IMR-90 (cell line): Measurements from ENCODE around the gene POU3F2. TPM values are rescaled to one million over a fixed set of nuclear protein-coding genes. Genes with fewer than 3 reads are reported as not detected.

Experiments used
- ATAC-seq: fragments of 200-7000 bp; cut with Tn5 transposase; 2 replicates; pipeline ENCODE4 v1.9.1; 2020; ENCODE audit warnings: low read depth, mild to moderate bottlenecking, moderate library complexity
- BruUV-seq: library from RNA; stranded (reverse); fragments of 400-500 nt; replicated peaks from 2 replicates; lab custom pipeline; 2021; lab: Mats Ljungman, UMichigan
- CTCF ChIA-PET: fragments of 300-600 bp; formaldehyde crosslinking; extraction: SDS; loops from one replicate; lab custom pipeline; 2021; ENCODE audit warnings: antibody characterized with exemption; lab: Yijun Ruan, JAX
- POLR2A ChIA-PET: fragments of 300-600 bp; sonication (Branson Sonifier 250); formaldehyde crosslinking; loops from one replicate; lab custom pipeline; 2022; ENCODE audit warnings: antibody characterized with exemption; ENCODE audit not compliant: unreplicated experiment; lab: Charles Lee
- DNase-seq: peaks from one replicate; pipeline ENCODE4 v3.0.0; 2013
- H2AFZ ChIP-seq: replicated peaks from 2 replicates; pipeline ENCODE3; 2013; ENCODE audit warnings: low read length, mild to moderate bottlenecking; ENCODE audit not compliant: poor library complexity
- H2AK5ac ChIP-seq: 2 replicates; pipeline ENCODE4 v1.6.1; 2013; ENCODE audit warnings: low read depth, low read length, inconsistent platforms
- H2AK9ac ChIP-seq: replicated peaks from 2 replicates; pipeline ENCODE3; 2013; ENCODE audit warnings: mild to moderate bottlenecking, low read depth, low read length, moderate library complexity; ENCODE audit not compliant: poor library complexity
- H2BK120ac ChIP-seq: 2 replicates; pipeline ENCODE4 v1.6.1; 2013; ENCODE audit warnings: low read depth, low read length, inconsistent platforms
- H2BK15ac ChIP-seq: 3 replicates; pipeline ENCODE4 v1.6.1; 2013; ENCODE audit warnings: low read depth, low read length, inconsistent platforms
- H2BK20ac ChIP-seq: 2 replicates; pipeline ENCODE4 v1.6.1; 2013; ENCODE audit warnings: low read depth, mild to moderate bottlenecking, inconsistent platforms, low read length, moderate library complexity
- H2BK5ac ChIP-seq: 2 replicates; pipeline ENCODE4 v1.6.1; 2013; ENCODE audit warnings: mild to moderate bottlenecking, low read depth, low read length, inconsistent platforms; ENCODE audit not compliant: poor library complexity, severe bottlenecking
- H3K14ac ChIP-seq: replicated peaks from 2 replicates; pipeline ENCODE4 v1.6.1; 2013; ENCODE audit warnings: low read depth, low read length, inconsistent platforms
- H3K18ac ChIP-seq: 2 replicates; pipeline ENCODE4 v1.6.1; 2013; ENCODE audit warnings: low read depth, low read length, control low read depth
- H3K23ac ChIP-seq: 2 replicates; pipeline ENCODE4 v1.6.1; 2013; ENCODE audit warnings: low read depth, low read length, inconsistent platforms
- H3K27ac ChIP-seq: 2 replicates; pipeline ENCODE4 v1.5.1; 2013; ENCODE audit warnings: mild to moderate bottlenecking, control low read depth, low read length; ENCODE audit not compliant: insufficient read depth
- H3K27me3 ChIP-seq: 2 replicates; pipeline ENCODE4 v1.6.1; 2013; ENCODE audit warnings: low read length; ENCODE audit not compliant: control insufficient read depth, insufficient read depth
- H3K36me3 ChIP-seq: 2 replicates; pipeline ENCODE4 v1.6.1; 2013; ENCODE audit warnings: low read length, mixed read lengths; ENCODE audit not compliant: control insufficient read depth, insufficient read depth
- H3K4ac ChIP-seq: 2 replicates; pipeline ENCODE4 v1.6.1; 2013; ENCODE audit warnings: low read depth, low read length, inconsistent platforms
- H3K4me1 ChIP-seq: 2 replicates; pipeline ENCODE4 v1.6.1; 2013; ENCODE audit warnings: low read length, mixed read lengths; ENCODE audit not compliant: control insufficient read depth, insufficient read depth
- H3K4me2 ChIP-seq: 2 replicates; pipeline ENCODE4 v1.6.1; 2013; ENCODE audit warnings: low read depth, mild to moderate bottlenecking, control low read depth, low read length, moderate library complexity
- H3K4me3 ChIP-seq: 2 replicates; pipeline ENCODE4 v1.5.1; 2013; ENCODE audit warnings: low read depth, mild to moderate bottlenecking, control low read depth, low read length, moderate library complexity; ENCODE audit not compliant: insufficient read depth
- H3K56ac ChIP-seq: 2 replicates; pipeline ENCODE4 v1.6.1; 2013; ENCODE audit warnings: low read length, inconsistent platforms; ENCODE audit not compliant: insufficient read depth; ENCODE audit errors: extremely low read depth
- H3K79me1 ChIP-seq, 2 experiments: 2 replicates each; pipeline ENCODE4 v1.6.1; 2013; ENCODE audit warnings: low read length in 2 of 2, inconsistent platforms in 1 of 2, low read depth in 1 of 2
- H3K9ac ChIP-seq: 2 replicates; pipeline ENCODE4 v1.6.1; 2013; ENCODE audit warnings: low read depth, low read length, control low read depth
- H3K9me1 ChIP-seq: 2 replicates; pipeline ENCODE4 v1.6.1; 2013; ENCODE audit warnings: low read length, inconsistent platforms; ENCODE audit not compliant: insufficient read depth
- H3K9me3 ChIP-seq: 2 replicates; pipeline ENCODE4 v1.6.1; 2013; ENCODE audit warnings: low read length; ENCODE audit not compliant: control insufficient read depth, insufficient read depth
- H4K20me1 ChIP-seq: 2 replicates; pipeline ENCODE4 v1.6.1; 2013; ENCODE audit warnings: low read length, inconsistent platforms; ENCODE audit not compliant: insufficient read depth
- H4K5ac ChIP-seq: 2 replicates; pipeline ENCODE4 v1.6.1; 2013; ENCODE audit warnings: mild to moderate bottlenecking, low read depth, low read length, control low read depth
- H4K8ac ChIP-seq, 2 experiments: 2 replicates each; pipeline ENCODE4 v1.6.1; 2013; ENCODE audit warnings: low read depth in 2 of 2, low read length in 2 of 2, control low read depth in 1 of 2, inconsistent platforms in 1 of 2
- H4K91ac ChIP-seq: 2 replicates; pipeline ENCODE4 v1.6.1; 2013; ENCODE audit warnings: low read depth, low read length, inconsistent platforms; ENCODE audit not compliant: insufficient read depth
- BHLHE40 ChIP-seq: fragments of 150-350 bp; IDR thresholded peaks from 2 replicates; pipeline ENCODE4 v1.6.1; 2016; ENCODE audit warnings: mild to moderate bottlenecking, low read depth, low read length
- CTCF ChIP-seq: conservative IDR thresholded peaks from 2 replicates; pipeline ENCODE4 v1.5.1; 2012; ENCODE audit warnings: mild to moderate bottlenecking, low read depth, low read length, improper control_type of control experiment
- ELK1 ChIP-seq: fragments of 150-350 bp; IDR thresholded peaks from 2 replicates; pipeline ENCODE4 v1.6.1; 2016; ENCODE audit warnings: low read depth, mild to moderate bottlenecking, low read length, moderate library complexity, borderline replicate concordance
- FOS ChIP-seq: fragments of 150-350 bp; IDR thresholded peaks from 2 replicates; pipeline ENCODE4 v1.6.1; 2016; ENCODE audit warnings: low read depth, low read length
- MAFK ChIP-seq: IDR thresholded peaks from 2 replicates; pipeline ENCODE4 v1.6.1; 2012; ENCODE audit warnings: low read depth, low read length, improper control_type of control experiment
- MAZ ChIP-seq: IDR thresholded peaks from 2 replicates; pipeline ENCODE4 v1.6.1; 2012; ENCODE audit warnings: low read depth, mild to moderate bottlenecking, low read length, improper control_type of control experiment, moderate library complexity, borderline replicate concordance
- MXI1 ChIP-seq: IDR thresholded peaks from 2 replicates; pipeline ENCODE4 v1.6.1; 2012; ENCODE audit warnings: low read depth, mild to moderate bottlenecking, low read length, moderate library complexity, borderline replicate concordance
- NFE2L2 ChIP-seq: fragments of 150-350 bp; IDR thresholded peaks from 2 replicates; pipeline ENCODE4 v1.6.1; 2016; ENCODE audit warnings: low read depth, mild to moderate bottlenecking, low read length
- RAD21 ChIP-seq: IDR thresholded peaks from 2 replicates; pipeline ENCODE4 v1.6.1; 2012; ENCODE audit warnings: low read length, improper control_type of control experiment
- RCOR1 ChIP-seq: IDR thresholded peaks from 2 replicates; pipeline ENCODE4 v1.6.1; 2012; ENCODE audit warnings: mild to moderate bottlenecking, low read length, improper control_type of control experiment; ENCODE audit not compliant: insufficient replicate concordance
- RFX5 ChIP-seq: IDR thresholded peaks from 2 replicates; pipeline ENCODE4 v1.8.0; 2012; ENCODE audit warnings: low read depth, mild to moderate bottlenecking, low read length, moderate library complexity
- SMC3 ChIP-seq: fragments of 150-350 bp; IDR thresholded peaks from 2 replicates; pipeline ENCODE4 v1.6.1; 2016; ENCODE audit warnings: low read depth, mild to moderate bottlenecking, antibody characterized with exemption, low read length, moderate library complexity
- WGBS, 2 experiments: methylation state at CpG; one replicate each; pipeline versions ENCODE4 v1.1.5 to v1.1.7; 2013; ENCODE audit warnings: missing lambda C conversion rate in 2 of 2; ENCODE audit not compliant: insufficient read length in 1 of 2; ENCODE audit errors: extremely low coverage in 2 of 2; 5-methylcytosine and 5-hydroxymethylcytosine counted together
- dilution Hi-C: fragments of 300-500 bp; cut with HindIII; formaldehyde crosslinking; loops from one replicate; pipeline ENCODE4 v1.14.3; 2018; ENCODE audit warnings: low sequenced_read_pairs; ENCODE audit not compliant: unreplicated experiment
- in situ Hi-C: fragments of 300-500 bp; cut with MboI; formaldehyde crosslinking; loops from 3 replicates; pipeline ENCODE4 v1.14.3; 2019; ENCODE audit warnings: low sequenced_read_pairs, inconsistent platforms, mixed read lengths
- intact Hi-C: fragments of 100-400 bp; cut with micrococcal nuclease; formaldehyde crosslinking; loops from 2 replicates; pipeline ENCODE4 v1.10.0; 2022
- polyA plus RNA-seq, 3 experiments: library from polyadenylated mRNA; depleted of rRNA; stranded (reverse); fragments of >200 nt; gene quantifications; 2 replicates each; pipeline ENCODE4 v1.2.3, GENCODE V29; 2012; ENCODE audit warnings: low replicate concordance in 1 of 3
- total RNA-seq: library from RNA; depleted of rRNA; stranded (reverse); fragments of >200 nt; gene quantifications from 2 replicates; pipeline ENCODE4 v1.2.3, GENCODE V29; 2012

Gene POU3F2
- total and polyA plus RNA-seq, 2 of the 4 experiments (the other 2 are of a cell fraction), result not detected

- Histone ChIP-seq H3K27ac (no peak overlapping the region), H4K91ac (no peak overlapping the region), H4K5ac (no peak overlapping the region), H3K27me3 (peaks cover 87% of the 10 kb centered on the region), H3K4me3 (no peak overlapping the region), H4K8ac (no peak overlapping the region), H3K4me1 (peaks cover 5% of the 10 kb centered on the region; the same call in 1 of the 2 replicates), H3K79me1 (no peaks in the 10 kb centered on the region), H2BK20ac (no peak overlapping the region), H2AK5ac (no peak overlapping the region), H3K36me3 (no peaks in the 10 kb centered on the region), H3K9me3 (no peaks in the 10 kb centered on the region), H3K9ac (no peak overlapping the region), H2BK15ac (no peak overlapping the region), H2BK120ac (no peak overlapping the region), H3K18ac (no peak overlapping the region), H2AK9ac (no peak overlapping the region), H3K9me1 (no peaks in the 10 kb centered on the region), H3K56ac (no peak overlapping the region), H4K20me1 (no peaks in the 10 kb centered on the region), H3K23ac (peak overlapping the region; percentile 31; the same call in 1 of the 2 replicates), H3K14ac (no peak overlapping the region), H2BK5ac (no peak overlapping the region), H3K4me2 (no peak overlapping the region), H3K4ac (no peak overlapping the region), H2AFZ (no peak overlapping the region)
- CTCF ChIA-PET, result no interaction called here
- in situ Hi-C loops, result no loop called here
- intact Hi-C loops, result no loop called here
- DNase-seq (no peak), ATAC-seq (no peak)
- dilution Hi-C loops, result no loop called here
- POLR2A ChIA-PET, result no interaction called here
- WGBS, 2 experiments, result 5% methylated on average over 7 of the region's 12 CpGs; no CpG with 5 or more reads in 1 of the 2 experiments
- TF ChIP-seq SMC3 (no peak), RCOR1 (no peak), MAFK (no peak), RFX5 (no peak), CTCF (no peak), RAD21 (no peak), ELK1 (no peak), MXI1 (no peak), NFE2L2 (no peak), MAZ (no peak), FOS (no peak), BHLHE40 (no peak)
- no TSS peak for BruUV-seq
Measured at GRCh38 chr6:98828211-98828788, 6.1 kb upstream of the POU3F2 start.
